GM13976 (cell line): ENCODE data around the gene ZNF827.

Experiments
- DNase-seq: peaks from one replicate; pipeline ENCODE4 v3.0.0; 2012; ENCODE audit warnings: low spot score
- CTCF ChIP-seq: IDR thresholded peaks from 2 replicates; pipeline ENCODE4 v1.5.1; 2012; ENCODE audit warnings: borderline replicate concordance, mild to moderate bottlenecking; ENCODE audit not compliant: insufficient read depth; ENCODE audit errors: extremely low read depth, missing control alignments, control extremely low read depth
- in situ Hi-C: fragments of 300-500 bp; cut with MboI; formaldehyde crosslinking; loops from one replicate; pipeline ENCODE4 v1.12.0; 2022; ENCODE audit warnings: low sequenced_read_pairs, mixed read lengths, inconsistent platforms; ENCODE audit not compliant: unreplicated experiment

Gene ZNF827

GRCh38 chr4:145828802-145829485 lies 109.7 kb downstream of the ZNF827 start:
- DNase-seq: peak; percentile 58
- no peak for TF ChIP-seq CTCF

GRCh38 chr4:145827885-145828284 lies 110.7 kb downstream of the ZNF827 start:
- no peak for TF ChIP-seq CTCF
- in situ Hi-C loops: no loop called here
- DNase-seq: no peak

More at GRCh38 chr4:145828802-145829485, 109.7 kb downstream of the ZNF827 start:
- in situ Hi-C loops: no loop called here

GRCh38 chr4:145825255-145825654 lies 113.4 kb downstream of the ZNF827 start:
- in situ Hi-C loops: no loop called here
- DNase-seq: no peak
- TF ChIP-seq CTCF: no peak

GRCh38 chr4:145824463-145824862 lies 114.2 kb downstream of the ZNF827 start:
- TF ChIP-seq CTCF: no peak
- in situ Hi-C loops: no loop called here
- no peak for DNase-seq

- no peak for DNase-seq
- in situ Hi-C loops: no loop called here
- TF ChIP-seq CTCF: no peak
Observed at GRCh38 chr4:145823743-145824142, 114.9 kb downstream of the ZNF827 start.

- no peak for DNase-seq
- in situ Hi-C loops: no loop called here
- TF ChIP-seq CTCF: no peak
Observed at GRCh38 chr4:145822581-145822980, 116.0 kb downstream of the ZNF827 start.
